Renal cortex interstitium (tissue), 11 donors: ENCODE data around the gene LLGL1. TPM values are rescaled to one million over a fixed set of nuclear protein-coding genes. Genes with fewer than 3 reads are reported as not detected.

Experiments used
- DNase-seq, 11 donors: peaks; one replicate each; pipeline ENCODE4 v3.0.0-alpha.2; 2013; ENCODE audit warnings: low read depth in 9 of 11, low spot score in 4 of 11; ENCODE audit errors: extremely low read depth in 1 of 11
- polyA plus RNA-seq, 3 donors: library from polyadenylated mRNA; unstranded; fragments of 120-200 nt; gene quantifications; one replicate each; pipeline ENCODE4 v1.2.1, GENCODE V29; 2013; ENCODE audit not compliant: insufficient read length in 3 of 3

LLGL1 gene
- polyA plus RNA-seq, 3 donors = 26.7 to 40.5 (median 32.1) TPM

GRCh38 chr17:18224387-18225120 is 881 bp upstream of the LLGL1 start:
- no peak for DNase-seq

DNA sequence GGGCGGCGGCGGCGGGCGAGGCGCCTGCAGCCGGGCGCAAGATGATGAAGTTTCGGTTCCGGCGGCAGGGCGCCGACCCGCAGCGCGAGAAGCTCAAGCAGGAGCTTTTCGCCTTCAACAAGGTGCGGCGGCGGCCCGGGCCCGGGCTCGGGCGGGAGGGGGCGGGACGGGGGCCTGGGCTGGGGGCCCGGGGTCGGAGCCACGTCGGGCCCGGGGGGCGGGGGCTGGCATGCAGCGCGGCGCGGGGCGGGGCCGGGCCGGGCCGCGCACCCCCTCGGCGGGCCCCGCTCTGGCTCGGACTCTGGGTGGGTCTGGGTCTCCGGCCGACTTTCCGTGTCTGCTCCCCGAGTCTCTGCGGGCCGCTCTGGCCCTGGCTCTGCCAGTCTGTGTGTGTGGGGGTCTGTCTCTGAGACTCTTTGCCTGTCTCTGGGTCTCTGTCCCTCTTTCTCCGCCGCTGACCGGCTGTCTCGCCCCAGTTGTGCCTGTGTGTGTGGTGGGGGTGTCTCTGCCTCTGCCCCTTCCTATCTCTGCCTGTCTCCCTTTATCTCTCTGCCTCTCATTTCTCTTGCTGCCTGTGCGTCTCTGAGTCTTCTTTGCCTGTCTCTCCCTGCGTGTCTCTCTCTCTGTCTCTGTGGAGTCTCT is 328 bp downstream of the LLGL1 start:
- DNase-seq = no peak

- no peak for DNase-seq
Observed at GRCh38 chr17:18226284-18226945, 980 bp downstream of the LLGL1 start.

GRCh38 chr17:18227635-18228034 is 2.2 kb downstream of the LLGL1 start:
- no peak for DNase-seq

DNA sequence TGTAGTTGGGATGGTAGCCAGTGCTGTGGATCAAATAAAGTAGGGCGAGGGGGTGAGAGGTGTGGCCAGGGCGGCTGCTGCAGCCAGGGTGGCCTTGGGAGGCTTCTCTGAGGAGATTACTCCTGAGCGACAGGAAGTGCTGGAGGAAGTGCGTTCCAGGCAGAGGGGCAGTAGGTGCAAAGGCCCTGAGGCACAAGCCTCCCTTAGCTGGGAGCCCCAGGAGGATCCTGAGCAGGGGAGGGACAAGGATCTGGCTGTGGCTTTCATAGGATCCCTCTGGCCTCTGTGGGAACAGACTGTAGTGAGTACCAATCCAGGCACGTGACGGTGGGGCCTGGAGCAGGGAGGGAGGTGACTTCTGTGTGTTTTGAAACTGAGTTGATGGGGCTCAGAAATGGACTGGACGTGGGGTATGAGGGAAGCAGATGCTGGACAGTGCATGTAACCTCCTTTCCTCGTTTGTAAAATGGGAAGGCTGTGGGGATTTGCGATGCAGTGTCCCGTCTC is 2.8 kb downstream of the LLGL1 start:
- DNase-seq = no peak

DNA sequence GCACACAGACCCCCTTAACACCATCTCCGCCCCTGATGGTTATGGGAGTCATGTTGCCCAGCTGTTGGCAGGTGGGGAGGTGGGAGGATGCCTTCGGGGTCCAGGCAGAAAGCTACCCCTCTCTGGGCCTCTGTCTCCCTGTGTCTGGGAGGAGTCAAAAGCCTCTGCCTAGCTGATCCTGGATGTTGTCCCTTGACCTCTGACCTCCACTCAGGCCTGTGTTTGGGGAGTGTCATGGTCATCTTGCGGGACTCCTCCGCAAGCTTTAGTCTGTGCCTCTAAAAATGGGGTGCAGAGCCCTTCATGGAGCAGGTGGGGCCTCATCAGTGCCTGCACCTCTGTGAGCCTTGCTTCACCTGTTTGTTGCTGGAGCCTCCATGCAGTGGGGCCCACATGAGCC is 3.8 kb downstream of the LLGL1 start:
- no peak for DNase-seq

GRCh38 chr17:18229771-18230170 is 4.3 kb downstream of the LLGL1 start:
- no peak for DNase-seq

GRCh38 chr17:18230288-18231141 is 5.1 kb downstream of the LLGL1 start:
- DNase-seq = no peak

GRCh38 chr17:18231164-18231563 is 5.7 kb downstream of the LLGL1 start:
- DNase-seq = no peak

- no peak for DNase-seq
Observed at GRCh38 chr17:18233803-18234518, 8.5 kb downstream of the LLGL1 start.

DNA sequence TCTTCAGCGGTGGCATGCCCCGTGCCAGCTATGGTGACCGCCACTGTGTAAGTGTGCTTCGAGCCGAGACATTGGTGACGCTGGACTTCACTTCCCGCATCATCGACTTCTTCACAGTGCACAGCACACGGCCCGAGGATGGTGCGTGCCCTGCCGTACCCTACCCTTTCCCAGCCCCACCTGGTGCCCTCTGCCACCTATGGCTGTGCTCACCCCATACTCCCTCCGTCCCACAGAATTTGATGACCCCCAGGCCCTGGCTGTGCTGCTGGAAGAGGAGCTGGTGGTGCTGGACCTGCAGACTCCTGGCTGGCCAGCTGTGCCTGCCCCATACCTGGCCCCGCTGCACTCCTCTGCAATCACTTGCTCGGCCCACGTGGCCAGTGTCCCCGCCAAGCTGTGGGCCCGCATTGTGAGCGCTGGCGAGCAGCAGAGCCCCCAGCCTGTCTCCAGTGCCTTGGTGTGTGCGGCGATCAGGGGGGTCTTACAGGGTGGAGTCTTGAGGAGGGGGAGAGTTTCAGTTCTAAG is 9.5 kb downstream of the LLGL1 start:
- DNase-seq = no peak

- DNase-seq = no peak
Observed at GRCh38 chr17:18235743-18236256, 10.4 kb downstream of the LLGL1 start.

DNA sequence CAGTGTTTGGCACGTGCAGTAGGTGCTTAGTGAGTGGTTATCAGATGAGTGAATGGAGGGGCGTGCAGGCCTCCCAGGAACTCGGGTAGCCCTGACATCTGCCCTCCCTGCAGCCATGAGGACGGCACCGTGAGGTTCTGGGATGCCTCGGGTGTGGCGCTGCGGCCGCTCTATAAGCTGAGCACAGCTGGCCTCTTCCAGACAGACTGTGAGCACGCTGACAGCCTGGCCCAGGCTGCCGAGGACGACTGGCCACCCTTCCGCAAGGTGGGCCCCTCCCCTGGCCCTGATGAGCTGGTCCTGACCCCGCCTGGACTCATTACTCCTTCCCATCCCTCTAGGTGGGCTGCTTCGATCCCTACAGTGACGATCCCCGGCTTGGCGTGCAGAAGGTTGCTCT is 11.1 kb downstream of the LLGL1 start:
- DNase-seq = no peak

DNA sequence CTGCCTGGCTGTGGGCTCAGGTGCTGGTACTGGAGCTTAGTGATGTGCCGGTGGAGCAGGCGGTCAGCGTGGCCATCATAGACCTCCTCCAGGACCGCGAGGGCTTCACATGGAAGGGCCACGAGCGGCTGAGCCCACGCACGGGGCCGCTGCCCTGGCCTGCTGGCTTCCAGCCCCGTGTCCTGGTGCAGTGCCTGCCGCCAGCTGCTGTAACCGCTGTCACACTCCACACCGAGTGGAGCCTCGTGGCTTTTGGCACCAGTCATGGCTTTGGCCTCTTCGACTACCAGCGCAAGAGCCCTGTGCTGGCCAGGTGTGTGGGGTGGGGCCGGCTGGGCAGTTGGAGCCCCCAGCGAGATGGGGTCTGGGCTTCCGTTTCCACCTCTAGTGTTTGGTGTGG is 12.0 kb downstream of the LLGL1 start:
- no peak for DNase-seq

DNA sequence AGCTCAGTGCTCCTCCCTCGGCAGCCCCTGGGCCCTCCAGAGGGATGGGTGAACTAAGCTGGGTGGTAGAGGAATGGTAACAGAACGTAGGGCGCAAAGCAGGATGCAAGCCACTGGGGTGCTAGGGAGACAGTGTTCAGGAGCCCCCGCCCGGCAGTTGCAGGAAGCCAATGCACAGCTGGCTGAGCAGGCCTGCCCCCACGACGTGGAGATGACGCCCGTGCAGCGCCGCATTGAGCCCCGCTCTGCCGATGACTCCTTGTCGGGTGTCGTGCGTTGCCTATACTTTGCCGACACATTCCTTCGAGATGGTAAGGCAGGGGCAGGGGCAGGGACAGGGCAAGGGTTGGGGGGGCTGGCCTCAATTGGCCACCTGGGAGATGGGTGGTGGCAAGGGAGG is 12.9 kb downstream of the LLGL1 start:
- no peak for DNase-seq

DNA sequence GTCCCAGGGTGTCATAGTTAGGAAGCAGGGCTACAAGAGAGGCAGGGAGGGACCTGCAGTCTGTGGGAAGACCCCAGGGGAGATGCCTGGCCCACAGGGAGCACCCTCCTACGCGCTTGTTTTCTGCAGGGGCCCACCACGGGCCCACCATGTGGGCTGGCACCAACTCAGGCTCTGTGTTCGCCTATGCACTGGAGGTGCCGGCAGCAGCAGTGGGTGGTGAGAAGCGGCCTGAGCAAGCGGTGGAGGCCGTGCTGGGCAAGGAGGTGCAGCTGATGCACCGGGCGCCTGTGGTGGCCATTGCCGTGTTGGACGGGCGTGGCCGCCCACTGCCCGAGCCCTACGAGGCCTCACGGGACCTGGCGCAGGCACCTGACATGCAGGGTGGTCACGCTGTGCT is 15.0 kb downstream of the LLGL1 start:
- no peak for DNase-seq

GRCh38 chr17:18241229-18241871 is 15.9 kb downstream of the LLGL1 start:
- no peak for DNase-seq
